Suprapubic skin (tissue), 3 donors: Measurements from ENCODE around the gene SH3RF1.

Experiments used
- CTCF ChIP-seq, 2 donors: fragments of 200-600 bp in 1 of 2; fragments of 450-650 bp in 1 of 2; sonication (generic) in 1 of 2; IDR thresholded peaks; one replicate each; pipeline ENCODE4 v1.5.1; 2016 to 2019; ENCODE audit warnings: antibody characterized with exemption in 2 of 2, mild to moderate bottlenecking in 1 of 2, moderate library complexity in 1 of 2
- EP300 ChIP-seq: sonication (generic); formaldehyde crosslinking; IDR thresholded peaks from one replicate; pipeline ENCODE4 v1.6.1; 2017; ENCODE audit warnings: antibody characterized with exemption

- TF ChIP-seq CTCF (IDR thresholded peaks at IDR 0.05) (no peak), EP300 (no peak)
These were observed 123.6 kb downstream of the SH3RF1 start for GRCh38 chr4:169147191-169147590.
